ENCODE measurements around the gene TTLL4.

- TF ChIP-seq POLR2AphosphoS5 (IDR thresholded peaks at IDR 0.05; ENCODE audit: low read depth) (peak; percentile 97), CTCF (IDR thresholded peaks at IDR 0.05; ENCODE audit: insufficient read depth, low read length) (no peak), SPI1 (IDR thresholded peaks at IDR 0.05; ENCODE audit: borderline replicate concordance, low read depth) (peak; percentile 97), REST (IDR thresholded peaks at IDR 0.05; ENCODE audit: insufficient replicate concordance, low read depth) (peak; percentile 44)
Observed at GRCh38 chr2:218733171-218734021, 22.8 kb downstream of the TTLL4 start.
